Activated T-helper 2 cell treated with anti-CD3 and anti-CD28 coated beads, Interferon-gamma antibody, Interleukin-2, Interleukin-4, amounts not matched to agents 10 μg/mL and 5 μg/mL and 100 μg/mL, durations not matched to agents 14 hours and 24 hours and 36 hours (primary cell): ENCODE measurements around the gene UBE2I. TPM values are rescaled to one million over a fixed set of nuclear protein-coding genes. Genes with fewer than 3 reads are reported as not detected.

Experiments used
- DNase-seq: peaks from one replicate; pipeline ENCODE4 v3.0.0; 2021; ENCODE audit warnings: low spot score
- H3K27ac Mint-ChIP-seq: one replicate; pipeline ENCODE4 v1.8.0; 2021; ENCODE audit warnings: mixed read lengths
- H3K27me3 Mint-ChIP-seq: one replicate; pipeline ENCODE4 v1.8.0; 2021; ENCODE audit warnings: low read depth, mixed read lengths
- H3K36me3 Mint-ChIP-seq: one replicate; pipeline ENCODE4 v1.8.0; 2021; ENCODE audit warnings: low read depth, mixed read lengths
- H3K4me1 Mint-ChIP-seq: one replicate; pipeline ENCODE4 v1.8.0; 2021; ENCODE audit warnings: low read depth, mixed read lengths
- H3K4me3 Mint-ChIP-seq: one replicate; pipeline ENCODE4 v1.8.0; 2021; ENCODE audit warnings: low read depth, mild to moderate bottlenecking, moderate library complexity, mixed read lengths
- H3K9me3 Mint-ChIP-seq: one replicate; pipeline ENCODE4 v1.8.0; 2021; ENCODE audit warnings: mixed read lengths
- intact Hi-C: fragments of 100-400 bp; cut with micrococcal nuclease; formaldehyde crosslinking; loops from one replicate; pipeline ENCODE4 v1.15.1; 2023
- total RNA-seq: library from RNA; stranded (reverse); gene quantifications from 2 replicates; pipeline ENCODE4 v1.2.3, GENCODE V29; 2022

Gene UBE2I
- total RNA-seq, 1 donor from 2014 or later, result 265 TPM

DNA sequence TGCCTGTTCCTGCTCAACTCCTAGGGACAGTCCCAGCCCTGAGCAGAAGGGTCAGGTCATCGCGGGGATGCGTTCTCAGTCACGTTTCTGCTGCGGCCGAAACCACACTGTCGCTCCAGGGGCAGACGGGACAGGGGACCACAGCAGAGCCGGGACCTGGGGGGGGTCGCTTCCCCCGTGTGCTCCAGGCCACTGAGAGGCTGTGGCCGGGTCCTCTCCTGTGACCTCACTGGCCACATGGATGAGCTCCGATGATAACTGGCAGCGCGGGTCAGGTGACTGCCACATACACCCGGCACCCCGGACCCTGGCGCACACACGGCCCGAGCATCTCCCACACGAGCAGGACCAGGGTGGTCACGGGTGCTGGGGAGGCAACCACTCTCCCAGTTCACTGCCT is 55.1 kb downstream of the UBE2I start:
- Mint-ChIP-seq H3K27me3 (no peaks in the 10 kb centered on the region), H3K9me3 (no peaks in the 10 kb centered on the region), H3K4me1 (no peaks in the 10 kb centered on the region), H3K27ac (no peak overlapping the region), H3K36me3 (peaks cover 30% of the 10 kb centered on the region), H3K4me3 (no peak overlapping the region)
- no peak for DNase-seq
- intact Hi-C loops, result no loop called here

DNA sequence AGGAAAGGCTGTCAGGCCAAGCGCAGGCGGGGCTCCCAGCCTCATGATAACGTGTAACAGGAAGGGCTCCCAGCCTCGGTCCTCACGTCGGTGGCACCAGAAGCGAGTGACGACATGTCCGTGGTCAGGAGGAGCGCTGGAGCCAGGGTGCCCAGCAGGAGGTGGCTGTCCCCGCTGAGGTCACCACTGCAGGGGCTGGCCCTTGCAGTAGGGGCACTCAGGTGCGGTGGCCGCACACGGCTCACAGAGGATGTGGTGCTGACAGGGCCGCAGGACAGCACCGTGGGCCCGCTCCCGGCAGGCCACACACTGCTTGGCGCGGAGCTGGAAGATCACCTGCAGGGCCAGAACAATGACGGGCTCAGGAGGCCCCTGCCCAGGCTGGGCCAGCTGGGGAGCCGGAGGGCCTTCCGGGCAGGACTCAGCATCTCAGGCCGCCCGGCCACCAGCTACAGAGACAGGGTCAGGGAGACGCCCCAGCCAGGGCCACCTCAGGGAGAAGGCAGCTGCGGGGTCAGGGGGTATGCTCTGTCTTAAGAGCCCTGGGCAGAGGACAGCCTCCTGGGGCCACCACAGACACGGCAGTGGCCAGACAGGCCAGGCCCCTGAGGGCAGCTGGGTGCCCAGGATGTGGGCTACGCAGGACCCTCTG is 56.8 kb downstream of the UBE2I start:
- Mint-ChIP-seq H3K27me3 (no peaks in the 10 kb centered on the region), H3K27ac (no peak overlapping the region), H3K4me3 (no peak overlapping the region), H3K4me1 (no peaks in the 10 kb centered on the region), H3K9me3 (no peaks in the 10 kb centered on the region), H3K36me3 (peaks cover 22% of the 10 kb centered on the region)
- DNase-seq, result no peak
- intact Hi-C loops, result no loop called here

DNA sequence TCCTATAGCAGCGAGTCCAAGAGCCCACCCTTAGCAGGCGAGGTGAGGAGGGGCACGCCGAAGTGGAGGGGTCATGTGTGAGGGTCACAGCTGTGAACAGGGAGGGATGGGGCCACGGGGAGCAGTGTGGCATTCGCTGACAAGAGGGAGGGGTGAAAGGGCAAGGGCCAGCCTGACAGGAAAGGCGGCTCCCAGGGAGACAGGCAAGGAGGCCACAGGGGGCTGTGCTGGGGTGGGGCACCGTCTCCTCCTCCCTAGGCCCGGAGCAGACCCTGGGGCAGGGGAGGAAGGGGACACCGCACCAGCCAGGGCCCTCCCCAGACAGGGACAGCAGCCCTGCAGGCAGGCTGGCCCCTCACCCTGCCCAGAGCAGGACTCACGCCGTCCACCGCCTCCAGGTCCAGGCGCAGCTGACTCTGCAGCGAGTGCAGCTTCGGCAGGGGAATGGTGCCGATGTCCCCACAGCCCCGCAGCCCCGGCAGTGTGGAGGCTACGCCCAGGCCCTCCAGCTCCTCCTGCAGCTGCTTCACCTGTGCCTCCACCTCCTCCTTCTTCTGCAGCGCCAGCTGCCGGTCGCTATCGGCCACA is 57.4 kb downstream of the UBE2I start:
- DNase-seq, result no peak
- Mint-ChIP-seq H3K4me3 (no peak overlapping the region), H3K4me1 (no peaks in the 10 kb centered on the region), H3K9me3 (no peaks in the 10 kb centered on the region), H3K27ac (no peak overlapping the region), H3K27me3 (no peaks in the 10 kb centered on the region), H3K36me3 (peaks cover 22% of the 10 kb centered on the region)
- intact Hi-C loops, result no loop called here

DNA sequence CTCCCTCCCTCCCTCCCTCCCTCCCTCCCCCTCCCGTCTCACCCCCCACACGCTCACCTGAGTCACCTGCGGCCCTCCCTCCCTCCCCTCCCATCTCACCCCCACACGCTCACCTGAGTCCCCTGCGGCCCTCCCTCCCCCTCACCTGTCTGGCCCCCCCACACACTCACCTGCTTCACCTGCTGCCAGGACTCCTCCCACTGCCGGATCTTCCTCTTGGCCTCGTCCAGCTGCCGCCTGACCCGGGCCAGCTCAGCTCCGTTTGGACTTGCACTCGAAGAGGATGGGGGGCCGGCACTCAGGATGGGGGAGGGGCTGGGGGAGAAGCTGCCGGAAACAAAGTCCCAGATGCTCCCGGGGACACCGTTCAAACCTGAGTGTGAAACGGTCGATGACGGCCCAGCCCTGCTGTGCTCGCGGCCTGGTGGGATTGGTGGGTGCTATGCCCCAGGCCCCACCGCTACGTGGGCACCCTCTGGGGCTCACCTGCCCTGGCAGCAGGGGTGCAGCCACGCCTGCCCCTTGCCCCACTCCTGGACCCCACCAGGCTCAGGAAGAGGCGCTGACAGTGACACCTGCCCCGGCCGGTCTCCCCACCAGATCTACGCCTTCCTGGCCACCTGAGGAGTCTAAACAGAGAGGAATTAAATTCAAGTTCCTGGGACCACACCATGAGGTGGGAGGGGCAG is 58.2 kb downstream of the UBE2I start:
- DNase-seq, result no peak
- Mint-ChIP-seq H3K27me3 (no peaks in the 10 kb centered on the region), H3K4me3 (no peak overlapping the region), H3K36me3 (peaks cover 20% of the 10 kb centered on the region), H3K9me3 (no peaks in the 10 kb centered on the region), H3K4me1 (no peaks in the 10 kb centered on the region), H3K27ac (no peak overlapping the region)
- intact Hi-C loops, result no loop called here

DNA sequence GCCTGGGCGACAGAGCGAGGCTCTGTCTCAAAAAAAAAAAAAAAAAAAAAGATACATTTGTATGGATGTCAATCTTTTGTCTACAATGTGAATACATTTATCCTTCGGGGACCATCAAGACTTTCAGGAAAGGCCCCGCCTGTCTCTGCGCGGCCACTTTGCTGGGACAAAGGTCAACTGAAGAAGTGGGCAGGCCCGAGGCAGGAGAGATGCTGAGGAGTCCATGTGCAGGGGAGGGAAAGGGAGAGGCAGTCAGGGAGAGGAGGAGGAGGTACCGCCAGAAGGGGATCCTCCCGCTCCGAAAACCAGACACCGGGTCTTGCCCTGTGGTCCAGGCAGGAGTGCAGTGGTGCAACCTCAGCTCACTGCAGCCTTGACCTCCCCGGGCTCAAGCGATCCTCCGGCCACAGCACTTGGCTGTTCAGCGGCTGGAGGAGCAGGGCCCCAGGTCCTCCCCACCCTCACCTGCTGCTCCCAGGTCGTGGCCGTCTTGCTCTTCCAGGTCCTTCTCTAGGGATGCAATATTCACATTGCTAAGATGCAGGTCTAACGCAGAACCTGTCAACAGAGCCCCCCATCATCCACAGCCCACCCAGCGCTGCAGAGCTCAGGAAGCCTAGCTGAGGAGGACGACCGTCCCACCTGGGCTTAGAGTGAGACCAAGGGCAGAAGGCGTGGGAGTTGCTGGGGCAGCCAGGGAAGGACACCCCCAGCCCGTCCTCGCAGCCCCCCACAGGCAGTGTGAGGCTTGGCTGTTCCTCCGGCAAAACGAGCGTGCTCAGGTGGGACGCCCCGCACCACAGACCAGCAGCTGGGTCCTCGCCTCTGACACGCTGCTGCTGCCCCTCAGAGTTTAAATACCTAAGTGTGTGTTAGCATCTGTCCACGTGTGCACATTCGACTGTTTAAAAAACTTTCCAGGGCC is 61.9 kb downstream of the UBE2I start:
- H3K27ac Mint-ChIP-seq, result no peak overlapping the region
- no peak overlapping the region for H3K4me3 Mint-ChIP-seq
- H3K27me3 Mint-ChIP-seq, result no peaks in the 10 kb centered on the region
- H3K4me1 Mint-ChIP-seq, result no peaks in the 10 kb centered on the region
- peaks cover 3% of the 10 kb centered on the region for H3K36me3 Mint-ChIP-seq
- no peak for DNase-seq
- intact Hi-C loops, result no loop called here
- no peaks in the 10 kb centered on the region for H3K9me3 Mint-ChIP-seq

DNA sequence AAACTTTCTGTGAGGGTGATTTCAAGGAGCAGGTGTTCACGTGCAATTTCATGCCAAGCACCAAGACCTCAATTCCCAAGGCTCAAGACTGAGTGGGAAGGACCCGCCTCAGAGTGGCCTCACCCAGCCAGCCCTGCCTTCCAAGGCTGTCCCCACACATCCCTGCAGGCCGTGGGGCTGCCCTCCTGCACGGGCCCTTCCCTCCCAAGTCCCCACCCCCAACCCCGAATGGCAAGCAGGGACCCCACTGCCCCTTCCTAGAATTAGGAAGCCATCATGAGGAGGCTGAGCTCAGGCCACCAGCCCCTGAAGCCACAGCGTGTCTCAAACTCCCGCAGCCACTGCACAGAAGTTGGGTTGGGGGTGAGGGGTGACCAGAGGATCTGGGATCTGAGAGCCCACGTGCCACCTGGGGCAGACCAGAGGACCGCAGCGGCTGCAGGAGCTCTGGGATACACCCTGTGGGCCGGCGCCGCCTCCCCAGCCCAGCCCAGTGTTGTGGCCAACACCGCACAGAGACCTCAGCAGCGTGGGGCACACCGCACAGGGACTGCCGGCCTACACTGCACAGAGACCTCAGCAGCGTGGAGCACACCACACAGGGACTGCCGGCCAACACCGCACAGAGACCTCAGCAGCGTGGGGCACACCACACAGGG is 63.0 kb downstream of the UBE2I start:
- Mint-ChIP-seq H3K36me3 (peaks cover 3% of the 10 kb centered on the region), H3K9me3 (no peaks in the 10 kb centered on the region), H3K4me3 (no peak overlapping the region), H3K4me1 (no peaks in the 10 kb centered on the region), H3K27me3 (no peaks in the 10 kb centered on the region), H3K27ac (no peak overlapping the region)
- DNase-seq, result no peak
- intact Hi-C loops, result no loop called here

DNA sequence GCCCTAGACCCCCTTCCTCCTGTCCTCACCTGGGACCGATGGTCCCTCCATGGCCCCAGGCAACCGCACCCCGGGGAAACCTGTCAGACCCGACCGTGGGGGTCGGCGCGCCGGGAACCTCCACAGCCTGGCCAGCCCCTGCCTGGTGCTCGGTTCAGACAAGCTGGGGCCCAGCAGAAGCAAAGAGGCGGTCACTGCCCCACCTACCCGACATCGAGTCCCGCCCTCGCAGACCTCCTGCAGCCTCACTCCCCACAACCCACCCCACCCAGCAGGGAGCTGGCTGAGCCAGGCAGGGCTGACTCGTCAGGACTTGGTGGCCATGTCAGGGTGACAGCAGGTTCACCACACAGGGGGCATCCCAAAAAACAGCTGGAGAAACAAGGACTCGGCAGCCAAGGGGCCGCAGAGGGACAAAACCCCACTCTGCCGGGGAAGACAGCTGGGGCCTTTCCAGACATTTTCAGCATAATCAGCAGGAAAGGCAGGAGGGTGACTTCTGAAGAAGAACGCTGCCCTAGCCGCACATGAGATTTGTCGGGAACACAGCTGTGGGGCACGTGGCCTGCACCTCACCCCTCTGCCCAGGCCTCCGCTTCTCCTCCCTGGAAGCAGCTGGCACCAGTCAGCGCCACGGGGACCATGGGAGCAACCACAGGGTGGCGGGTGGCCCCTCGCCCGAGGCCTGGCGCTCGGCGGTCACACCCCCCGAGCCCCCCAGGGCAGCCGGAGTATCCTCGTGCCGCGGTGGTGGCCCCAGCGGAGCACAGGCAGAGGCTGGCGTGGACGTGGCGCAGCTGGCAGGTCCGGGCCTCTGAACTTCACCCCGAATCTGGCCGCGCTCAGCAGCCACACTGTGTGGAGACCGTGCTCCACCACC is 65.2 kb downstream of the UBE2I start:
- no peak for DNase-seq
- Mint-ChIP-seq H3K27me3 (no peaks in the 10 kb centered on the region), H3K4me3 (no peak overlapping the region), H3K36me3 (peaks cover 3% of the 10 kb centered on the region), H3K27ac (no peak overlapping the region), H3K9me3 (no peaks in the 10 kb centered on the region), H3K4me1 (peaks cover 10% of the 10 kb centered on the region)
- intact Hi-C loops, result no loop called here

DNA sequence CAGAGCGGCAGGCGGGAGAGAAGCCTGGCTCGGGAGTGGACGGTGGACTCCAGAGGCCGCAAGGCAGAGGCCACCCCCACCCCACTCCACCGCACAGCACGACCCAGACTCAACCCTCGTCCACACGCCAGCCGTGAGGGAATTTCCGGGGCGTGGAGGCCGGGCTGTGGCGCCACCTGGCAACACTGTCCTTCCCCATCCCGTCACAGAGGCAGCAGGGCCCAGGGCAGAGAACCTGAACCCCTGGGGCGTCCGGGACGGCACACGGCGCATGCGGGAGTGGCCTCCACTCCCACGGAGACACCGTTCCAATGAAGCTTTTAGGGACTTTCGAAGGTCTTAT is 65.8 kb downstream of the UBE2I start:
- Mint-ChIP-seq H3K9me3 (no peaks in the 10 kb centered on the region), H3K27me3 (no peaks in the 10 kb centered on the region), H3K4me3 (no peak overlapping the region), H3K27ac (no peak overlapping the region), H3K4me1 (peaks cover 12% of the 10 kb centered on the region), H3K36me3 (peaks cover 3% of the 10 kb centered on the region)
- DNase-seq, result no peak
- intact Hi-C loops, result no loop called here

DNA sequence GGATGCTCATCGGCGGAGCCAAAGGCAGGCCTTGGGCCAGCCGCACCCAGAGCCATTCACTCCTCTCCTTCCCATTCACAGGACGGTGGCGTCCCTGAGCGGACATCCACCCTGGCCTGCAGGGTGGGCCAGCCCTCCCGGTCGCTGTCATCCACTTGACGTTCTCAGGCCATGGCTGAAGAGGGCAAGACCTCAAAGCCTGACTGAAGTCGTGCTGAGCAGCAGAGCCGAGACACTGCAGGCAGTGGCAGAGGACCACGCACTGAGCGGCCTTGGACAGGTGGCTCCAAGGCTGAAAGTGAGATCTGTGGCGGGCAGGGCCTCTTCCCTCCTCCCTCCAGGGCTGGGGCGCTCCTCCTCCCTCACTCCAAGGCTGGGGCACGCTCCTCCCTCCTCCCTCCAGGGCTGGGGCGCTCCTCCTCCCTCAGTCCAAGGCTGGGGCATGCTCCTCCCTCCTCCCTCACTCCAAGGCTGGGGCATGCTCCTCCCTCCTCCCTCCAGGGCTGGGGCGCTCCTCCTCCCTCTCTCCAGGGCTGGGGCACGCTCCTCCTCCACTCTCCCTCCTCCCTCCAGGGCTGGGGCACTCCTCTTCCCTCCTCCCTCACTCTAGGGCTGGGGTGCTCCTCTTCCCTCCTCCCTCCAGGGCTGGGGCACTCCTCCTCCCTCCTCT is 66.4 kb downstream of the UBE2I start:
- Mint-ChIP-seq H3K27ac (no peak overlapping the region), H3K4me1 (peaks cover 12% of the 10 kb centered on the region), H3K4me3 (no peak overlapping the region), H3K27me3 (no peaks in the 10 kb centered on the region), H3K9me3 (no peaks in the 10 kb centered on the region), H3K36me3 (peaks cover 3% of the 10 kb centered on the region)
- DNase-seq, result no peak
- intact Hi-C loops, result no loop called here
